ENCODE results near the gene KIF3A. TPM values are rescaled to one million over a fixed set of nuclear protein-coding genes. Genes with fewer than 3 reads are reported as not detected.

Gene KIF3A
- total and polyA plus RNA-seq, 2 of the 8 experiments (the other 6 are each of a cell fraction or from before 2014, with no cell fraction given) = 3.1 to 13.1 TPM

DNA sequence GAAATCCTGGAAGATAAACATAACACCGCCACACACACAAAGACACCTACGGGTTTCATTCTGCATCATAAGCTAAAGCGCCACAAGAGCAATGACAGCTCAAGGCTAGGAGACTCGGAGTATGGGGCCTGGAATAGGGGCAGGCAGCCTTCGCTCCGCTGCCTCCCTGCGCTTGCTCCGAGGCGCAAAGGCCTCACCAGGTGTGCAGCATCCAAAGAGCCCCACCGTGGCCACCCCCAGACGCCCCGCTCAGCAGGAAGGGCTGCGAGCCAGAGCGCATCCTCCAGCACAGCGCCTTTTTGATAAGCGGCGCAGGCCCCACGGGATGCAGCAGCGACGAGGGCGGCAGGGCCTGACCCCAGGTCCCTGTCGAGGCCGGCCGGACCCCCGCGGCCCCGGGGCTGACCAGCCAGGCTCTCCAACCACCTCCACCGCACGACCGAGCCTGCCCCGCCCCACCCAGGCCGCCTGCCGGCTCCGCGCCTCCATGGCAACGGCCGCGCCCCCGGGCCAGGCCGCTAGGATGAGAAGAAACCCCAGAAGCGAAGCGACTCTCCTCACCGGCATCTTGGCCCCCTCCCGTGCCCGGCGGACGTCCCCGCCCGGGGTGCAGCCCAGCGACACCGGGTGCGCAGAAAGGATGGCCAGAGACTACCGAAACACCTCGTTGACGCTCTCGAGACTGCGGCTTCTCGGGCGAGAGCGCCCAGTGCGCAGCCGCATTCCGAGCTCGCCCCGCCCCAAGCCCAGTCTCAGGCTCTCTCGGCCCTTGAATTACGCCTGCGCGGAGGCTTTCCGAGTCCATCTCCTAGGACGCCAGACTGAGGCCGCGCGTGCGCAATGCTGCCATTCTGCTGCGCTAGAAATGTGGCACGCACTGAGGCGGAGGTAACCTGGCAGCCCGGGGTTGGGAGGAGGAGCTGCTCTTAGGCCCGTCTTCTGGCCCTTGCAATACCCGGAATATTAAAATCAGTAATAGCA, at the start of gene KIF3A (continued):
- TF ChIP-seq KDM4A (IDR thresholded peaks at IDR 0.05; ENCODE audit: low read depth, low read length, severe bottlenecking) = peak; percentile 81
- no peak for TF ChIP-seq SRF (IDR thresholded peaks at IDR 0.05; ENCODE audit: low read depth, low read length)
- no peak for TF ChIP-seq RXRA (IDR thresholded peaks at IDR 0.05; ENCODE audit: insufficient read depth, low read depth, low read length)
- TF ChIP-seq SIRT6 (IDR thresholded peaks at IDR 0.05; ENCODE audit: low read length) = no peak
- no peak for TF ChIP-seq CBX8 (IDR thresholded peaks at IDR 0.05; ENCODE audit: borderline replicate concordance, low read depth, low read length)
- no peak for TF ChIP-seq EZH2 (IDR thresholded peaks at IDR 0.05; ENCODE audit: low read depth, low read length, severe bottlenecking)
- TF ChIP-seq TAF7 (optimal IDR thresholded peaks at IDR 0.05; ENCODE audit: borderline replicate concordance, low read depth, low read length) = no peak
- TF ChIP-seq SIN3A (conservative IDR thresholded peaks at IDR 0.05 in 1 of 2, IDR thresholded peaks at IDR 0.05 in 1 of 2; ENCODE audit: low read depth in 1 of 2, low read length in 2 of 2) = peak; percentile 56 to 85; a peak in 2 of 4 replicates
- TF ChIP-seq ZNF274 (IDR thresholded peaks at IDR 0.05; ENCODE audit: borderline replicate concordance, extremely low read depth, low read length) = no peak
- TF ChIP-seq SP4 (IDR thresholded peaks at IDR 0.05; ENCODE audit: low read length) = peak; percentile 76; the same call in 1 of the 2 replicates
- no peak for TF ChIP-seq RAD21 (IDR thresholded peaks at IDR 0.05 in 1 of 2, conservative IDR thresholded peaks at IDR 0.05 in 1 of 2; ENCODE audit: low read depth in 2 of 2, low read length in 2 of 2)
- TF ChIP-seq CHD1 (IDR thresholded peaks at IDR 0.05; ENCODE audit: low read depth, low read length) = no peak
- peak; percentile 77; the same call in 1 of the 2 replicates for TF ChIP-seq RBBP5 (IDR thresholded peaks at IDR 0.05; ENCODE audit: borderline replicate concordance, low read depth, low read length)
- no peak for TF ChIP-seq RFX5 (IDR thresholded peaks at IDR 0.05; ENCODE audit: borderline replicate concordance, low read depth, low read length)
- no peak for TF ChIP-seq TCF12 (IDR thresholded peaks at IDR 0.05; ENCODE audit: low read depth, low read length)
- TF ChIP-seq CBX5 (IDR thresholded peaks at IDR 0.05; ENCODE audit: low read depth, low read length) = no peak
- TF ChIP-seq, protein P1, sequence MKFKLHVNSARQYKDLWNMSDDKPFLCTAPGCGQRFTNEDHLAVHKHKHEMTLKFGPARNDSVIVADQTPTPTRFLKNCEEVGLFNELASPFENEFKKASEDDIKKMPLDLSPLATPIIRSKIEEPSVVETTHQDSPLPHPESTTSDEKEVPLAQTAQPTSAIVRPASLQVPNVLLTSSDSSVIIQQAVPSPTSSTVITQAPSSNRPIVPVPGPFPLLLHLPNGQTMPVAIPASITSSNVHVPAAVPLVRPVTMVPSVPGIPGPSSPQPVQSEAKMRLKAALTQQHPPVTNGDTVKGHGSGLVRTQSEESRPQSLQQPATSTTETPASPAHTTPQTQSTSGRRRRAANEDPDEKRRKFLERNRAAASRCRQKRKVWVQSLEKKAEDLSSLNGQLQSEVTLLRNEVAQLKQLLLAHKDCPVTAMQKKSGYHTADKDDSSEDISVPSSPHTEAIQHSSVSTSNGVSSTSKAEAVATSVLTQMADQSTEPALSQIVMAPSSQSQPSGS (IDR thresholded peaks at IDR 0.05; ENCODE audit: low read length) = no peak
- peak in 1 of 2 experiments; percentile 59; a peak in 1 of 3 replicates for TF ChIP-seq POLR2A (IDR thresholded peaks at IDR 0.05; ENCODE audit: control extremely low read depth in 1 of 2, low read depth in 2 of 2, low read length in 2 of 2)
- TF ChIP-seq FOSL1 (IDR thresholded peaks at IDR 0.05; ENCODE audit: insufficient read depth, low read depth, low read length) = no peak
- TF ChIP-seq BRCA1 (IDR thresholded peaks at IDR 0.05; ENCODE audit: low read depth, low read length) = no peak; the same call in 1 of the 2 replicates
